ELR (cell line): Measurements from ENCODE around the gene CPEB3.
"Not testable (repeated sequence)": the region's sequence is repeated elsewhere in the genome, so short reads cannot be mapped to it uniquely, and the experiment has no call there.

ENCODE experiments used
- DNase-seq: peaks from one replicate; pipeline ENCODE4 v3.0.0-alpha.2; 2015; ENCODE audit warnings: low read depth

The CPEB3 gene

DNA sequence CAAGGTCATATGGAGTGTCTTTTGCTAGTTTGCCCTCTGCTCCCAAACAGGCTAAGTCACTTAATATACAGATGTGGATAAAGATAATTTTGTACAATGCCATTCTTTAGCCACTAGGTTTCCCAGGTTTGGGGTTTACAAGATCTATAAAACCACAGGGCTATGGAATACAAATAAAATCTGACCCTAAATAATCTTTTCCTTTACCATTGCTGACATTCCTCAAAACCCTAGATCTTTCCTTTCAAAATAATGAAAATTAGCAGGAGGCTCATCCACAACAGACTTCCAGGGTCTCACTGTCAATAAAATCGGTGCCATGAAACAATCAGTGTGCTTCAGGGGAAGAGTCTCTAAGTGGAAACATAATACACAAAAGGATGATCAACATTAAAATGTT lies 148.4 kb downstream of the CPEB3 start:
- peak; percentile 13 for DNase-seq

DNA sequence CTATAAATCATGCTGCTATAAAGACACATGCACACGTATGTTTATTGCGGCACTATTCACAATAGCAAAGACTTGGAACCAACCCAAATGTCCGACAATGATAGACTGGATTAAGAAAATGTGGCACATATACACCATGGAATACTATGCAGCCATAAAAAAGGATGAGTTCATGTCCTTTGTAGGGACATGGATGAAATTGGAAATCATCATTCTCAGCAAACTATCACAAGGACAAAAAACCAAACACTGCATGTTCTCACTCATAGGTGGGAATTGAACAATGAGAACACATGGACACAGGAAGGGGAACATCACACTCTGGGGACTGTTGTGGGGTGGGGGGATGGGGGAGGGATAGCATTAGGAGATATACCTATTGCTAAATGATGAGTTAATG lies 149.7 kb downstream of the CPEB3 start:
- DNase-seq, result not testable (repeated sequence)

DNA sequence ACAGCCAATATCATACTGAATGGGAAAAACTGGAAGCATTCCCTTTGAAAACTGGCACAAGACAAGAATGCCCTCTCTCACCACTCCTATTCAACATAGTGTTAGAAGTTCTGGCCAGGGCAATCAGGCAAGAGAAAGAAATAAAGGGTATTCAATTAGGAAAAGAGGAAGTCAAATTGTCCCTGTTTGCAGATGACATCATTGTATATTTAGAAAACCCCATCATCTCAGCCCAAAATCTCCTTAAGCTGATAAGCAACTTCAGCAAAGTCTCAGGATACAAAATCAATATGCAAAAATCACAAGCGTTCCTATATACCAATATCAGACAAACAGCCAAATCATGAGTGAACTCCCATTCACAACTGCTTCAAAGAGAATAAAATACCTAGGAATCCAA lies 156.8 kb downstream of the CPEB3 start:
- DNase-seq, result not testable (repeated sequence)

DNA sequence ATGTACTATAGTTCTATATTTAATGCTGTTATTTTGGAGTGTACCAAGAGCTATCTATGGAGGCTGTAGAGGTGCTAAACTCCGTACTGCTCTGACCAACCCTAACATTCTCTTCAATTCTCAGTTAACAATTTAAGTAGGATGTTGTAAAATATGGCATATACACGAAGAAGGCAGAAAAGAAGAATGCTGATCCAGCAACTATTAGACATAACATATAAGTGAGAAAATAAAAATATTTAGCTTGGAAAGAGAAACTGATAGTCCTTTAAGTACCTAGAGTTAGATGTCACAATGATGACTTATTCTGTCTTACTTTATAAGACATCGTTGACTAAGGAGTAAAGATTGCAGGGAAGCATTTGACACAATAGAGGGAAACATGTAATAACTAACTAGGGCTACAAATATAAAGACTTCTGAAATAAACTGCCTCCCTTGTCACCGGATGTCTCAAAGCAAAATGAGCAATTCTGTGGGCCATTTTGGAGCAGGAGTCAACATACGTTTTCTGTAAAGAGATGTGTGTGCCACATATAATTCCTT lies 159.5 kb downstream of the CPEB3 start:
- DNase-seq, result peak; percentile 14

DNA sequence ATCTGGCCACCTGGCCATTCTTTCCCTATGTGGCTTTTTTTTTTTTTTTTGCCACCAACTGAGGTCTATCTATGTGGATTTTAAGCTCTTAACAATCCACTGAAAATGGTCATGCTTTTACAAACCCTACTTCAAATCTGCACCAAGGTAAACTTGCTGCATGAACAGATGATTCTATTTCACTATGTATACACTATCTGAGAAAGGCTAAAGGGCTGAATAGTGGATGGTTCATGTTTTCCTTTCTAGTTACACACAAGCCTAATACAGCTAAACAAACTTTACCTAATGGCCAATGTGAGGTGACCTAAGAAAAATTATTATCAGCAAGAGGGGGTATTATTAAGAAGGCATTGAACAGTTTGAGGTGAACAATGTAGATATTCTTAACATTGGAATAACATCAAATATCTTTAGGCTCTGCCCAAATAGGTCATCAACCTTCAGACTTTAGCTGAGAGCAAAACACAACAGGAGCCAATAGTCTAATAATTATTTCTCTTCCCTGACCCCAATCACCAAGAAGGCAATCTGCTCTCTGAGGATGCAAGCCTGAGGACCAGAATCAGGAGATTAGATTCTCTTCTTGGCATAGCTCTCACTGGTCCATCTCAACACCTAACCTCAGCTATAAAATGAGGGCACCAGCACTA lies 160.1 kb downstream of the CPEB3 start:
- DNase-seq, result no peak

DNA sequence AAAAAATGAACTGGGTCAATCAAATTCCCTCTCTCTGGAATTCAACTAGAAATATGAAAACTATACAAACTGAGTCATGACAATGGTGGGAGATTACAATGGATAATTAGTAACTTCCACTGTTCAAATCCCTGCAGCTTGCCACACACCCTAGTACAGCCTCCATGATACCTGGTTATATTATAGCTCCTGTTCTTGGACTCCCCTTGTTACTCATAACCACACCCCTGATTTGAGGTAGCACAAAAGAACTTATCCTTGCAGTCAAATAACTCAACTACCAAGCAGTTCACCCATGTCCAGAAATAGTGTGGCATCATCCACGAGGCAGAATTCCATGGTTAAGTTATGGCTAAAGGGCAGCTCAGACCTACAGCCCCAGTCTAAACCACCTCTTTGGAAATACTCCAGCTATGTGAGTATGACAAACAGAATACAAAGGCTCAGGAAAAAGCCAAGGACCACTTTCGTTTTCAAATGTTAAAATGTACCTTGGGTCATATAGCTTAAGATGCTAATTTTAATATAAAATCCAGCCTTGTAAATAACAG lies 164.7 kb downstream of the CPEB3 start:
- peak; percentile 23 for DNase-seq

DNA sequence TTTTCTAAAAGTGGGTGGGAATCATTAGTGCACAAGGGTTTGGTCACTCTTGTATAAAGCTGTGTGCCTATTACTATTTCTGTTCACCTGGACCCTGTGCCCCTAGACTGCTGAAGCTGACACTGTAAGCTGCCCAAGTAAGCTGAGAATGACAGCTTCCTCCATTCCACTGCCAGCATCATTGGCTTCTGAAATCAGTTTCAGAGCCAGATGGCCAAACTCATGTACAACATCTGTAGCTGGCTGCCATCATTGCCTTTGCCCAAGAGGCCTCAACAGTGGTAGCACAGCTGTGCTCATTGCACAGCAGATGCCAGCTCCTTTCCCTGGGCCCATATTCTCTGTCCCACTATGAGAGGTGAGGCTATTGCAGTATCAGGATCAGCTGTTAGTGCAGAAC lies 165.7 kb downstream of the CPEB3 start:
- no peak for DNase-seq

DNA sequence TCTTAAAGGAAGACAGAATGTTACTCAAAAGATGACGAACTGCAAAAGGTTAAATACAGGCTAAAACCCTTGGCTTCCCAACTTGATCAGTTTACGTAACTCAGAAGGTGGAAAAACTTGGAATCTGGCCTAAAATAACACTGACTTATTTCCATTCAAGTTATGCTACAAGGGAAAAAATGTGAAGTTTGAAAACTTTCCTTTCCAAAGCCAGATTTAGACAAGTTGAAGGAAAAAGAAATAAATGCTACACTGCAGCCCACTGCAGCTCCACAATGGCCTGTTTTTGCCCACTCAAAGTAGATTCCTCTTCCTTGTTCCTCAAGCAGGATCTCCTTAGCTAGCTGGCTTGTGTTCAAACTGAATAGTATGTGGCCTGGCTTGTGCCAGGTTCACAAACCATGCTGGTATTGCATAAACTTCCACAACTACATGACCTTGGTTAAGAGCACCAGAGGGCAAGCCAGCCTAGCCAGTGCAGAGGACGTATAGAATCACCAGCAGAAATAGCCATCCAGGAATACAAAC lies 166.2 kb downstream of the CPEB3 start:
- peak; percentile 53 for DNase-seq

DNA sequence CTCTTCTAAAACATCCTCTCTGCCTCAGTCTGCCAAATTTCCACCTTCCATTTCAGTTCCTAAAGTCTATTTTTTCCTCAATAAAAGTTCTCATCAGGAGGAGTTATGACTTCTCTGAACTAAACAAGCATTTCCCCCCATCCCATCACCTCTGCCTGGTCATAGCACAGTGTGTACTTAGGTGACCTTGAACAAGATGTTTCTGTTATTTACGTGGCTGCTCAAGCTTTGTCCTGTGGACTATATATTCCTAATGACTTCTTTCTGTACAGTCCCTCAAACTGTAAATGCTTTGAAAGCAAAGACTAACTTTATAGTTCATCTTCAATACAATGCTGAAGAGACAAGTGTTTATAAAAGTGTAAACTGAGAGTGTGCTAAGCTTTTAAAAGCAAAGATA lies 166.9 kb downstream of the CPEB3 start:
- DNase-seq, result no peak

DNA sequence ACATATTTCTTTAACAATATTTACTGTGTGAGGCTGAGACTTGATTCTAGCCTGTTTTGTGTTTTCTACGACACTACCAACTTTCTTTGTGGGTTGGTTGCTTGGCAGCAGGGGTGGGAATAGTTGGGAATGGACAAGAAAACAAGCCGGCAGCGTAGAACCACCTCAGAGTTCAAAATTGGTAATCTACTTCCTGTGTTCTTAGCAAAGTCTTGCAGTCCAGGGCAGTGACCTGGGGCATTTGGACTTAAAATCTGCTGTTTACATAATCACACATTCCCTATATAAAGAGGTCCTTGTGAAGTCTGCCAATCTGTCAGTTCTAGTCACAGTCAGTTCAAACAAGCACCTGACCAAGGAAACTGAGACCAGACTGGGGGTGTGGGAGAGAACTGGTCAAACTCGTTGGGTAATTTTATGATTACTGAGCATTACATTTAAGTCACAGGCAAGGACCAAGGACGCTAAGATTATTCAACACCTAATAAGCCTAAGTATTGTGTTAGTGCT lies 167.9 kb downstream of the CPEB3 start:
- no peak for DNase-seq

DNA sequence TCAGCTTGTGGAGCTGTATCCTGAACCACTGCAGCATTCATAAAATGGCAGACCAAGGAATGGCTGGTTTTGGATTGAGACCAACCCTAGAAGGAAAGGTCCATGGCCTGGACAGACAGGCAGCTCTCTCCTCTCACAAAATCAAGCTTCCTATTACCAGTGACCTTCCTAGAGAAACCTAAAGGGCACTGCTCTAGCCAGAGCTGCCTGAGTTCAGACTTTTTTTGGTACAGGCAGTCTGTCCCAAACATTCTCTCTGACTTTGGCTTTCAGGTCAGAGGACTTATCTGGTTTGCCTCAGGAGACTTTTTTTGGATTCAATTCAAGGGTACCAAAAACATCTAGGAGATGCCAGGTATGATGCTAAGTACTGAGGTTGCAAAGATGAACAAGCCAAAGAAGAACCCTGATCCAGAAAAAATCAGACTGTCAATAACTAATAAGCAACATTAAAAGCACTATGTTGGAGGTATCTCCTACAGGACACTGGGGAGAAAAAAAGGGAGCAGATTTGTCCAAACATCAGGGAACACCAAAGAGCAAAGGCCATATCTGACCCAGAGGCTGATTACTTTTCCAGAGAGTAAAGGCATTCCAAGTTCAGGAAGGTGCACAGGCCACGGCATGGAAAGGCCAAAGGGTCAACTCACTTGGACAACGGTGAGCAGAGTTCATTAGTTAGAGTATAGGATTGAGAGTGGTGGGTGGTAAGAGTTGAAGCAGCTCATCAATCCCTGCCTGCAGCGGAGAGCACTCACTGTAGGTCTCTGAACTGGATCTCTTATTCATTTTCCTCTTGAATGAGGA lies 169.0 kb downstream of the CPEB3 start:
- DNase-seq, result no peak

DNA sequence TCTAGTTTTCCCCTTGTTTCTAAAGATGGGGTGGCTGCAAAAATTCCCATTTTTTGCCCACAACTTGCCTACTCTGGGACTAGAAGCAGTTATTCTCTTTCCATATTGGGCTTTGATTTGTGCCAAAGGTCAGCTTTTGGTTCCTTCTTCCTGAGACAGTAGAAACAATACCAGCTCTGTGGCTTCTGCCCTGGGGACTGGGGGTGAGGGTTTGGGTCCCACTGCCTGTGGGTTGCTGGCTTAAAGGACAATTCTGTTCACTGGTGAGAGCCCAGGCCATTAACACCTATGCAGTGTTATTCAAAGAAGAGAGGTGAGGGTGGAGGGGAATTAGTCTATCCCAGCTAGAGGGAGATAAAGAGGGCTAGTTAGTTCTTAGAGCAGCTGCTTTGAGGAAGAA lies 171.5 kb downstream of the CPEB3 start:
- DNase-seq, result no peak

DNA sequence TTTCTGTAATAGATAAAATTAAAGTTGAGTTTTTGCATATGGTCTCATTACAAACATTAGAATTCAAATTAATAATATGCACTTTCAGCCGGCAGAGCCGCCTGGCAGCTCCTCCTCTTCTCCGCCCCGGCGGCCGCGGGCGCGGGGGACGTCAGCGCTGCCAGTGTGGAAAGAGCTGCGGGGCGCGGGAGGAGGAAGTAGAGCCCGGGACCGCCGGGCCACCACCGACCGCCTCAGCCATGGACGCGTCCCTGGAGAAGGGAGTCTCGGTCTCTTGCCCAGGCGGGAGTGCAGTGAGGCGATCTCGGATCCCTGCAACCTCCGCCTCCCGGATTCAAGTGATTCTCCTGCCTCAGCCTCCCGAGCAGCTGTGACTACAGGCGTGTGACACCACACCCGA lies 176.0 kb downstream of the CPEB3 start:
- not testable (repeated sequence) for DNase-seq

DNA sequence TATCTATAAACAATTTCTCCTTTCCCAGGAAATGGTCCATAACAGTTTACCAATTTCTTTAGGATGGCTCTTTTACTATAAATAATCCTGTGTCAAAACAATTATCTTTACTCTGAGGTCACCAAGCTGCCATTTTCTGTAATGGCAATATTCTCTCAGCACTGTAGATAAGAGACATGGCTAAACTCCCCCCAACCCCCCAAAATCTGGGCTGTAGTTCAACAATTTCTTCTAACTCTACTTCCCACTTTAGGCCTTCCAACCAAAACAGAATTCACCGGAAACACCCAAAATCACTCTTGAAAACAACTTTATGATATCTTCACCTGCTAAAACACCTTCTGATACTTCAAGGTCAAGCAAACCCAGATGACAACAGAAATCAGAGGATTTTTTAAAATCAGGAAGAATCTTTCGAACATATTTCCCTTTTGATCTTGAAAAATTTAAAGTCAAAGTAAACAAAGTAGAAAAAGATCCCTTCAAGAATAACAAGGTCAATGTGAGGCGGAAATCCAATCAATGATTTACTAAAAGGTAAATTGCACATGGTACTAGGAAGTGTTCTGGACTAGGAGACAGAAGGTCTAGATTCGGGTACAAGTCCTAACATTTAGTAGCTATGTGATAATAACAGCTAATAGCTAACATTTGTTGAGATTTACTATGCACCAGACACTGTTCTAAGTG lies 176.8 kb downstream of the CPEB3 start:
- DNase-seq, result no peak

DNA sequence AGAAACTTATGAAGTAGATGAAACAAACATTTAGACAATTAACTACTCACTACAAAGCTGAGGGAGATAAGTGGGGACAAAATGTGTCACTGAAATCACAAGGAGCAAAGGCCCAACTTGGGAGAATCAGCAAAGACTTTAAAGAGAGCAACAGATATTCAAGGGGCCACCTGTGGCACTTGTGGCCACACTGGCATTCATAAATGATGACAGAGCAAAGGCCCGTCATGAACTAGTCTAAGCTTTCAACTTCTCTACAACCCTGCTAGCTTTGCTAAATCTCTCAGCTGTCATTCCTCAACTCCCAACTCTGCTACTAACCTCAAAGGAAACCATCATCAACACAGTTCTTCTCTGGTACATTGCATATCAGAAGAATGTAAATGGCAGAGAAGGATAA lies 178.4 kb downstream of the CPEB3 start:
- no peak for DNase-seq

DNA sequence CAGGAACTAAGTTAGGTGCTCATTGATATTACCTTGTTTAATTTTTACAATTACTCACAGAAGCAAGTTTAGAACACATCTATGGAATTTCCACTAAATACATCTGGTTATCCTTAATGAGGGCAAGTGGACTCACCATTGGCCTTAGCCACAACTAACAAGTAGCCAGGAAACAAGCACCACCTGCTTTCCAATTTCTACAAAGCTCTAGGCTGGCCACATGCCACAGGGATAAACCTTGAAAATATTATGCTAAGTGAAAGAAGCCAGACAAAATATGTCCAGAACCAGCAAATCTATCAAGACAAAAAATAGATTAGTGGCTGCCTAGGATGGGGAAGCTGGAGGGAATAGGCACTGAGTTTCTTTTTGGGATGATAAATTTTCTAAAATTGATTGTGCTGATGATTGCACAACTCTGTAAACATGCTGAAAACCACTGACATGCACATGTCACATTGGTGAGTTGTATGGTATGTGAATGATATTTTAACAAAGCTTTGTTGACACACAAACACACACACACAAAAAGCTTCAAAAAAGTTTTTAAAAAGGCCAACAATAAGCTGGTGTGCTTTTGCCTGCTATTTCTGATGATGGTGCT lies 179.4 kb downstream of the CPEB3 start:
- no peak for DNase-seq

DNA sequence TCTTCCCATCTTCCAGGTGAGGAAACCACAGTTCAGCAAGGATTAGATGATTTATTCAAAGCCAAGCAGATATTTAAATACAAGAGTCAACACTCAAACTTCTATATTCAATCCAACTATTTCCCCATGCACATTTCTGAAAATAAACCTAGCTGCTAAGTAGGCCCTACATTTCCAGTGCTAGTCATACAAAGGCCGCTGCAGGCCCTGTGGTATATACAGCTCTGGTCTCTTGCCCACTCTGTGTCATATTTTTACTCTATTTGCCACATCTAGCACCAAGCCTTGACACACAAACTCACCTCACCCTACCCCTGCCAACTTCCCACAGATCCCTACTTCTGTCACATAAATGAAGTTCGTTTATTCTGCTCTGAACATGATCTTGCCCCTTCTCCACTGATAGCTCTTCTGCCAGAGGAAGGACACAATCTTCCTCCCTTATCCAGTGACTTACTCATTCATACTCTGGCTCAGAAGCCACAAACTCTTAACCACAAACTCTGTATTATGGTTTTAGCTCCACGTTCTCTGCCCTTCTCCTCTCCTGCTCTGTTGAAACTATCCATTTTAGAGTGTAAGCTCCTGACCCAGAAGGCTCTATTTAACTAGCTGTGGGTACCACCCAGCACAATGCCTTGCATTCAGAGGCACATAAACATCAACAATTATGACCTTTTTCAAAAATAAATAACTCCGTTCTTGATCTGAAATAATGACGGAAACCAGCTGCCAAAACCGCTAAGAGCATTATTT lies 180.7 kb downstream of the CPEB3 start:
- peak; percentile 50 for DNase-seq

DNA sequence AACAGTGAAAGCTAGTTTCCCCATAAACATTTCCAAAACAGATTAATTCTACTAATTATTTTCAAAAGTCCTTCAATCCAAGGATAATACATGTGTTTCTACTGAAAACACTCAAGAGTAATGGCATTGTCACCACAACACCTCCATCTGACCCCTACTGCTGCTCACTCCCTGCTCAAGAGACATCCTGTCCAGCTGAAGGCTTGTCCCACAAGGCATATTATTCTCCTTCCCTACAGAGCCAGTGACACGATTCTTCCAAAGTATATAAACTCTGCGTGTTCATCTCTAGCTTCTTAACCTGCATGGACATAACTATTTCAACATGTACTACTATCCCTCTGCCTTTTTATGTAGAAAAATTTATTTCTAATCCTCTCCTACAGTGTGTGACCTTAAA lies 182.1 kb downstream of the CPEB3 start:
- no peak for DNase-seq

DNA sequence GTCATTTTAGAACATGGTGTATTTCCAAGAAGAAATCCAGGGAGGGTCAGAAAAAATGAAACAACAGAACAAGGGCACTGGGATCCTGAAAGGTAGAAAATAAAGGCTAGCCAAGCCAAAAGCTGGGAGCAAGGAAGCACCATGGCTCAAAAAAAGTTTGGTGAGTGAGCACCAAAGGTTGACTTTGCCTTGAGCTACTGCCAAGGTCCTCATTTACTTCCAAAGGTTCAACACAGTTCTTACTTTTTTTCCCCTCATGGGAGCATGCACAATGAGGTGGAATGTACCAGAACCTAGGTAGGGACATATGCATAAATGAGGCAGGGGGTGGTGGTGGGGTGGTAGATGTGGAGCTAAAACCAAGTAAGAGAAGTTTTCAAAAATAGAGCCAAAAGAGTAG lies 182.8 kb downstream of the CPEB3 start:
- DNase-seq, result no peak

DNA sequence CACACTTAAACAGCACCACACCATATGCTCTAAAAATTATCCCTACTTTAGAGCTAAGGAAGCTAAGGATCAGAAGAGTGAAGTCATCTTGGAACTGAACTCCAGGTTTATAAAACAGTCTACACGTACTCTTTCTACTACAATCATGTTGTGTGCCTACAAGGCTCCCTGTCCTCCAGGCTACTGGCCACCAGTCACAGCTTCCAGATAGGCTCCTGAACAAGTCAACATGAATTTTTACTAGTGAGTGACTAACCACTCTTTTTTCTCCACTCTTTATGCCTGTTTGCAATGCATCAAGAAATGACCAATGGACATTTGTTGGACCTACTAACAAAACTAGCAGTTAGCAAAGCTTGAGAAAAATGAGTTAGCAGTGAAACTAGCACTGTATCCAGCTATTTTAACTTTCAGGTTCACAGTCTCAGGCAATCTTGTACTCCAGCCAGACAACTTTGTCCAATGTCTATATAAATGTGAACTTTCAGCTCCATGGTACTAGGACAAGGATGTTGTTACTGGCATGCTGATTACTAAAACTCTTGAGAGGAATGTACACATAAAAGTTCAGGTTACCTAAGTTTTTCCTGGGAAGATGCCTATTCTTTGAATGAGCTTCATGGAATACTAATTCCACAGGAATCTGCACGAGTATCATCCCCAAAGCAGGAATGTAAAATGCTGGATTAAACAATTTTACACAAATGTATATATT lies 187.3 kb downstream of the CPEB3 start:
- peak; percentile 19 for DNase-seq
